Neural progenitor cell (in vitro differentiated cells): ENCODE results near the gene GATA2. TPM values are rescaled to one million over a fixed set of nuclear protein-coding genes. Genes with fewer than 3 reads are reported as not detected.

Experiments
- DNase-seq: peaks from one replicate; pipeline ENCODE4 v3.0.0-alpha.2; 2016; ENCODE audit warnings: low spot score
- H2AFZ ChIP-seq: fragments of 200-600 bp; sonication (generic); replicated peaks from 2 replicates; pipeline ENCODE4 v1.6.1; 2016; ENCODE audit warnings: antibody characterized with exemption
- H3F3A ChIP-seq: fragments of 200-600 bp; sonication (generic); 2 replicates; pipeline ENCODE4 v1.6.1; 2016; ENCODE audit warnings: antibody characterized with exemption, low read depth
- H3K27ac ChIP-seq: fragments of 200-600 bp; sonication (generic); 2 replicates; pipeline ENCODE4 v1.5.1; 2016; ENCODE audit warnings: mild to moderate bottlenecking
- H3K27me3 ChIP-seq: fragments of 200-600 bp; sonication (generic); 2 replicates; pipeline ENCODE4 v1.6.1; 2016; ENCODE audit warnings: mild to moderate bottlenecking, moderate library complexity
- H3K36me3 ChIP-seq: fragments of 200-600 bp; sonication (generic); 2 replicates; pipeline ENCODE4 v1.5.1; 2016
- H3K4me1 ChIP-seq: fragments of 200-600 bp; sonication (generic); 2 replicates; pipeline ENCODE4 v1.6.1; 2016; ENCODE audit warnings: mixed run types
- H3K4me2 ChIP-seq: fragments of 200-600 bp; sonication (generic); 2 replicates; pipeline ENCODE4 v1.6.1; 2016
- H3K4me3 ChIP-seq: fragments of 200-600 bp; sonication (generic); 2 replicates; pipeline ENCODE4 v1.5.1; 2016
- H3K79me2 ChIP-seq: fragments of 200-600 bp; sonication (generic); 2 replicates; pipeline ENCODE4 v1.6.1; 2016; ENCODE audit warnings: low read depth
- H3K9ac ChIP-seq: fragments of 200-600 bp; sonication (generic); 2 replicates; pipeline ENCODE4 v1.6.1; 2016
- H3K9me3 ChIP-seq: fragments of 200-600 bp; sonication (generic); 2 replicates; pipeline ENCODE4 v1.5.1; 2016; ENCODE audit warnings: low read depth
- H4K20me1 ChIP-seq: fragments of 200-600 bp; sonication (generic); 2 replicates; pipeline ENCODE4 v1.6.1; 2016; ENCODE audit warnings: low read depth
- H3K27ac Mint-ChIP-seq: 3 replicates; pipeline ENCODE4 v1.8.0; 2021; ENCODE audit warnings: mixed read lengths
- H3K27me3 Mint-ChIP-seq: 2 replicates; pipeline ENCODE4 v1.8.0; 2022; ENCODE audit warnings: low read depth, mild to moderate bottlenecking, inconsistent platforms, moderate library complexity, mixed read lengths; ENCODE audit not compliant: insufficient read depth
- H3K36me3 Mint-ChIP-seq: 3 replicates; pipeline ENCODE4 v1.8.0; 2021; ENCODE audit warnings: mixed read lengths
- H3K4me1 Mint-ChIP-seq: 3 replicates; pipeline ENCODE4 v1.8.0; 2021; ENCODE audit warnings: mixed read lengths
- H3K4me3 Mint-ChIP-seq: 3 replicates; pipeline ENCODE4 v1.8.0; 2021; ENCODE audit warnings: mild to moderate bottlenecking, moderate library complexity, mixed read lengths
- H3K9me3 Mint-ChIP-seq: 3 replicates; pipeline ENCODE4 v1.8.0; 2020; ENCODE audit warnings: mixed read lengths
- EZH2 ChIP-seq: fragments of 200-600 bp; sonication (generic); IDR thresholded peaks from 2 replicates; pipeline ENCODE4 v1.6.1; 2017; ENCODE audit warnings: antibody characterized with exemption, mild to moderate bottlenecking, moderate library complexity
- EZH2phosphoT487 ChIP-seq: fragments of 200-600 bp; sonication (generic); IDR thresholded peaks from 2 replicates; pipeline ENCODE4 v1.6.1; 2017; ENCODE audit warnings: antibody characterized with exemption
- total RNA-seq: library from RNA; depleted of rRNA; stranded (reverse); fragments of >200 nt; gene quantifications from 2 replicates; pipeline ENCODE4 v1.2.3, GENCODE V29; 2015; ENCODE audit warnings: low replicate concordance
- TF ChIP-seq, protein P1 (sequence below): fragments of 200-600 bp; sonication (generic); IDR thresholded peaks from 2 replicates; pipeline ENCODE4 v1.5.1; 2017; ENCODE audit warnings: antibody characterized with exemption, mild to moderate bottlenecking

Gene GATA2
- total RNA-seq, 1 donor from 2014 or later, result not detected

DNA sequence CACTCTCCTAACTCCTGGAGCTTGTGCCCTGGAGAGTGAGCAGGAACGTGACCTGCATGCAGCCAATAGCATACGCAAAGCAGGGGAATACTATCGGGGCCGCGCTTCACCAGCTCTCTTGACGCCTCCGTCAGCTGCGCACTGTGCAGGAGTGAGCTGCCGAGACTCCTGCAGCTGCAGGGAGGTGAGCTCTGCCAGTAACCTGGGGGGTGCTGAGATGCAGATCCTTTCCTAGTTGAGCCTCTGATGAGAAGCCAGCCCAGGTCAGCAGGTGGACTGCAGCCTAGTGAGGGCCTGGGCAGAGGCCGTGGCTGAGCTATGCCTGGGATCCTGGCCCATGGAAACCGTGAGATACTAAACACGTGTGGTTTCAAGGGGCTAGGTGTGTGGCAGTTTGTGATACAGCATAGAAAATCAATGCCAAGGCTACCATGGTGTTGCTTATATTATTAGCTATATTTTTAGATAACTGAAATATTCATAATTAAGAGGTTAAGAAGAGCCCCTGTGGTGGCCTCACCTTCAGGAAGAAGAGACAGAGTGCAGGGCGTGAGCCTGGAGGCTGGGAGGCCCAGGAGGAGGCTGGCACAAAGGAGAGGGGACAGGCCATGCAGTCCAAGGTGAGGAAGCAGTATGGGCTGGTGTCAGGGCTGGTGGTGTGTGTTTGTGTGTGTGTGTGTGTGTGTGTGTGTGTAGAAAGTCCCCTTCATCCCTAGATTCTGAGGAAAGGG lies 20.4 kb downstream of the GATA2 start:
- Histone ChIP-seq H3K27me3 (peaks cover 75% of the 10 kb centered on the region), H3K4me2 (no peak overlapping the region), H2AFZ (no peak overlapping the region), H3K4me1 (peaks cover 5% of the 10 kb centered on the region), H4K20me1 (no peaks in the 10 kb centered on the region), H3K9ac (no peak overlapping the region), H3K4me3 (no peak overlapping the region), H3K27ac (no peak overlapping the region), H3K36me3 (no peaks in the 10 kb centered on the region), H3F3A (no peaks in the 10 kb centered on the region), H3K79me2 (no peaks in the 10 kb centered on the region), H3K9me3 (no peaks in the 10 kb centered on the region)
- no peaks in the 10 kb centered on the region for H3K36me3 Mint-ChIP-seq
- no peak overlapping the region for H3K4me3 Mint-ChIP-seq
- no peak for TF ChIP-seq EZH2phosphoT487
- no peak for TF ChIP-seq EZH2
- TF ChIP-seq, protein P1, sequence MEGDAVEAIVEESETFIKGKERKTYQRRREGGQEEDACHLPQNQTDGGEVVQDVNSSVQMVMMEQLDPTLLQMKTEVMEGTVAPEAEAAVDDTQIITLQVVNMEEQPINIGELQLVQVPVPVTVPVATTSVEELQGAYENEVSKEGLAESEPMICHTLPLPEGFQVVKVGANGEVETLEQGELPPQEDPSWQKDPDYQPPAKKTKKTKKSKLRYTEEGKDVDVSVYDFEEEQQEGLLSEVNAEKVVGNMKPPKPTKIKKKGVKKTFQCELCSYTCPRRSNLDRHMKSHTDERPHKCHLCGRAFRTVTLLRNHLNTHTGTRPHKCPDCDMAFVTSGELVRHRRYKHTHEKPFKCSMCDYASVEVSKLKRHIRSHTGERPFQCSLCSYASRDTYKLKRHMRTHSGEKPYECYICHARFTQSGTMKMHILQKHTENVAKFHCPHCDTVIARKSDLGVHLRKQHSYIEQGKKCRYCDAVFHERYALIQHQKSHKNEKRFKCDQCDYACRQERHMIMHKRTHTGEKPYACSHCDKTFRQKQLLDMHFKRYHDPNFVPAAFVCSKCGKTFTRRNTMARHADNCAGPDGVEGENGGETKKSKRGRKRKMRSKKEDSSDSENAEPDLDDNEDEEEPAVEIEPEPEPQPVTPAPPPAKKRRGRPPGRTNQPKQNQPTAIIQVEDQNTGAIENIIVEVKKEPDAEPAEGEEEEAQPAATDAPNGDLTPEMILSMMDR, result no peak
- peaks cover 2% of the 10 kb centered on the region for H3K9me3 Mint-ChIP-seq
- no peak for DNase-seq
- peaks cover 31% of the 10 kb centered on the region for H3K27me3 Mint-ChIP-seq
- no peak overlapping the region for H3K27ac Mint-ChIP-seq
- peaks cover 5% of the 10 kb centered on the region for H3K4me1 Mint-ChIP-seq

DNA sequence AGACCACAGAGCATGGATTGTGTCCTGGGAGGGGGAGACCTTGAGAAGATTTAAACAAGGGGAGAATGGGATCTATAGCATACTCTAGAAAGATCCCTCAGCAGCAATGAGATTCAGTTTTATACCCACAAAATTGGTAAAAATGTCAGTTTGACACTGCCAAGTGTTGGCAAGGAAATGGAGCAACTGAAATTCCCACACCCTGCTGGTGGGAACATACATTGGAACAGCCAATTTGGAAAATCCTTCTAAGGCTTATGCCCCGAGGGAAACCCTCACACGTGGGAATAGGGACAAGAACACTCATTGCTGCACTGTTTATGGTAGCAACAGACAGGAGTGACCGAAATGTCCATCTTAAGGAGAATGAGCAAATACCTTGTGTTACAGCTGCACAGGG lies 21.3 kb downstream of the GATA2 start:
- Mint-ChIP-seq H3K27ac (no peak overlapping the region), H3K4me3 (no peak overlapping the region), H3K36me3 (no peaks in the 10 kb centered on the region), H3K9me3 (peaks cover 2% of the 10 kb centered on the region), H3K27me3 (peaks cover 33% of the 10 kb centered on the region), H3K4me1 (peaks cover 5% of the 10 kb centered on the region)
- no peaks in the 10 kb centered on the region for H3K36me3 ChIP-seq
- no peaks in the 10 kb centered on the region for H4K20me1 ChIP-seq
- peaks cover 72% of the 10 kb centered on the region for H3K27me3 ChIP-seq
- no peak overlapping the region for H3K27ac ChIP-seq
- H3K79me2 ChIP-seq, result no peaks in the 10 kb centered on the region
- TF ChIP-seq, protein P1, result no peak
- TF ChIP-seq EZH2 (no peak), EZH2phosphoT487 (no peak)
- H2AFZ ChIP-seq, result no peak overlapping the region
- DNase-seq, result no peak
- H3K4me2 ChIP-seq, result no peak overlapping the region
- peaks cover 5% of the 10 kb centered on the region for H3K4me1 ChIP-seq
- no peak overlapping the region for H3K9ac ChIP-seq
- no peak overlapping the region for H3K4me3 ChIP-seq
- no peaks in the 10 kb centered on the region for H3F3A ChIP-seq
- H3K9me3 ChIP-seq, result no peaks in the 10 kb centered on the region

DNA sequence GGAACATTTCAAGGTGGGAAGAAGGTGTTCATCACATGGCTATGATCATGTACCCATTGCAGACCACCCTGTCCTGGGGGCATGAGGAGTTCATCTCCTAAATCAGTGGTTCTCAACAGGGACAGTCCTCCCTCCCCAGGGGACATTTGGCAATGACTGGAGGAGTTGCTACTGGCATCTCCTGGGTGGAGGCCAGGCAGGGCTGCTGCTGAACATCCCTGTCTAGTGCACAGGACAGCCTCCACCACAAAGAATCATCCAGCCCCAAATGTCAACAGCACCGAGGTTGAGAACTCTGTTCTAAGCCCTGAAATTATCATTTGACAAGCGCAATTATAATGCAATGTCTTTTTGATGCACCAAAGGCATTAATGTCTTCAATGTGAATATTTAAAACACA lies 21.9 kb downstream of the GATA2 start:
- H3F3A ChIP-seq, result no peaks in the 10 kb centered on the region
- peaks cover 2% of the 10 kb centered on the region for H3K9me3 Mint-ChIP-seq
- H3K4me3 ChIP-seq, result no peak overlapping the region
- no peaks in the 10 kb centered on the region for H3K36me3 ChIP-seq
- no peaks in the 10 kb centered on the region for H4K20me1 ChIP-seq
- H3K9ac ChIP-seq, result no peak overlapping the region
- H3K9me3 ChIP-seq, result no peaks in the 10 kb centered on the region
- H3K27me3 ChIP-seq, result peaks cover 72% of the 10 kb centered on the region
- peaks cover 5% of the 10 kb centered on the region for H3K4me1 ChIP-seq
- no peak overlapping the region for H3K27ac Mint-ChIP-seq
- no peak for DNase-seq
- H3K4me3 Mint-ChIP-seq, result no peak overlapping the region
- no peak for TF ChIP-seq EZH2
- TF ChIP-seq, protein P1, result no peak
- no peak for TF ChIP-seq EZH2phosphoT487
- peaks cover 5% of the 10 kb centered on the region for H3K4me1 Mint-ChIP-seq
- H3K27me3 Mint-ChIP-seq, result peaks cover 35% of the 10 kb centered on the region
- no peak overlapping the region for H3K27ac ChIP-seq
- no peak overlapping the region for H2AFZ ChIP-seq
- H3K36me3 Mint-ChIP-seq, result no peaks in the 10 kb centered on the region
- H3K79me2 ChIP-seq, result no peaks in the 10 kb centered on the region
- H3K4me2 ChIP-seq, result no peak overlapping the region
